Activated naive CD4-positive, alpha-beta T cell treated with anti-CD3 and anti-CD28 coated beads, Interleukin-2, amount 50 U/mL, for 24 hours (primary cell): Measurements from ENCODE around the gene ILF3.

ENCODE experiments used
- H3K27ac Mint-ChIP-seq: one replicate; pipeline ENCODE4 v1.8.0; 2021; ENCODE audit warnings: mild to moderate bottlenecking, mixed read lengths
- H3K27me3 Mint-ChIP-seq: one replicate; pipeline ENCODE4 v1.8.0; 2021; ENCODE audit warnings: mixed read lengths
- H3K36me3 Mint-ChIP-seq: one replicate; pipeline ENCODE4 v1.8.0; 2021; ENCODE audit warnings: mixed read lengths
- H3K4me1 Mint-ChIP-seq: one replicate; pipeline ENCODE4 v1.8.0; 2021; ENCODE audit warnings: mixed read lengths
- H3K4me3 Mint-ChIP-seq: one replicate; pipeline ENCODE4 v1.8.0; 2021; ENCODE audit warnings: mild to moderate bottlenecking, mixed read lengths
- H3K9me3 Mint-ChIP-seq: one replicate; pipeline ENCODE4 v1.8.0; 2021; ENCODE audit warnings: mixed read lengths

The ILF3 gene

DNA sequence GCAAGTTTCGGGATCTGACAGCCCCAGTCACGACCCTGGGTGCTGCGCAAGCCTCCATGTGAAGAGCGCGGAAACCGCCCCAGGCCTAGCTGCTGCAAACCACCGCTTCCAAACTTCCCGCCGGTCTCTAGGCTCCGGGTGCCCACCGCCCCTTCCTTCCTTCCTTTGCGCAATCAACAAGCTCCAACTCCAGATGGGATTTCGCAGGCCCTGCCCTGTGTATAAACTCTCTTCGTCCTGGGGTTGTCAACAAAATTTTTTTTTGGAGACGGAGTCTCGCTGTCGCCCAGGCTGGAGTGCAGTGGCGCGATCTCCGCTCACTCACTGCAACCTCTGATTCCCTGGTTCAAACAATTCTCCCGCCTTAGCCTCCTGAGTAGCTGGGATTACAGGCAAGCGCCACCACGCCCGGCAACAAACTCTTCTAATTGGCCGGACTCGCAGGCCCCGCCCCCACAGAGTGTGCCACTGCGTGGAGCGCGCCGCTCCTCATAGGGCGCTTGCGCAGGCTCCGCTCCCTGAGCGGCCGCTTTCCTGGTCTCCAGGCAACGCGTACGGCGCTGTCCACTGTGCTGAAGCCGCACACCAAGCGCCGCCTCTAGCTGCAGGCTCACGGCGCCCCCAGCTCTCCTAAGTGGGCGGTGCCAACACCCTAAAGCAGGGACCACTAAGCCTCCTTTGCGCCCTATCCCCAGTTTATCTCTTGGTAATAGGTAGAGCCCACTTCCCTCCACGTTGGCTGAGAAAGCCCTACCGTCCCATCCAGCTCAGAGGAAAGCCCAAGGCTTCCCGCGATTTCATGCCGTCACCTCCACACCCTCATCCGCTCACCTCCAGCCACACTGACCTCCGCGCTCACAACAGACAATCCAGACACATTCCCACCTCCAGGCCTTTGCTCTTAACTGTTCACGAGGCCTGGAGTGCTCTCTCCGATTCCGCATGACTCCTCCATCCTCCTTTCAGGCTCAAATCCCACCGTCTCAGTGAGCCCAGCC is 41.6 kb downstream of the ILF3 start:
- Mint-ChIP-seq H3K27me3 (peaks cover 3% of the 10 kb centered on the region), H3K9me3 (no peaks in the 10 kb centered on the region), H3K4me3 (peak overlapping the region; percentile 91), H3K4me1 (peaks cover 18% of the 10 kb centered on the region), H3K27ac (peak overlapping the region; percentile 88), H3K36me3 (peaks cover 2% of the 10 kb centered on the region)

GRCh38 chr19:10699650-10700335 is 45.6 kb downstream of the ILF3 start:
- no peak overlapping the region for H3K4me3 Mint-ChIP-seq
- H3K36me3 Mint-ChIP-seq: peaks cover 1% of the 10 kb centered on the region
- H3K9me3 Mint-ChIP-seq: no peaks in the 10 kb centered on the region
- peaks cover 3% of the 10 kb centered on the region for H3K27me3 Mint-ChIP-seq
- H3K4me1 Mint-ChIP-seq: peaks cover 26% of the 10 kb centered on the region
- no peak overlapping the region for H3K27ac Mint-ChIP-seq

GRCh38 chr19:10701955-10702525 is 47.9 kb downstream of the ILF3 start:
- H3K27ac Mint-ChIP-seq: peak overlapping the region; percentile 65
- peak overlapping the region; percentile 95 for H3K4me3 Mint-ChIP-seq
- no peaks in the 10 kb centered on the region for H3K9me3 Mint-ChIP-seq
- H3K4me1 Mint-ChIP-seq: peaks cover 11% of the 10 kb centered on the region
- peaks cover 4% of the 10 kb centered on the region for H3K36me3 Mint-ChIP-seq
- H3K27me3 Mint-ChIP-seq: no peaks in the 10 kb centered on the region

DNA sequence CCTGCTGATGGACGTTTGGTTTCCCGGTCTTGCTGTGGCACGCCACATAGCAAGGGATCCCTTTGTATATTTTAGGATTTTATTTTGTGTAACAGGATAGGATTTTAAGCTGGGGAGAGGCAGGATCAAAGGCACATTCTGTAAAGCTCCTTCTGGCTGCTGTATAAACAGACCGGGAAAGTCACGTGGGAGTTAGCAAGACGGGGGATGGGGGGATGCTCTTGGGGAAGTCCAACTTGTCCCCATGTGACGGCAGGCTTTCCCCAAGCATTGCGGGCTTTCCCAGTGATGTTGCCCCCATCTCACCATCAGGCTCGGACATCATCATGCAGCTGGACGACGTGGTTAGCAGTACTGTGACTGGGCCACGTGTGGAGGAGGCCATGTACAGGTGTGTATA is 52.8 kb downstream of the ILF3 start:
- H3K4me1 Mint-ChIP-seq: peaks cover 4% of the 10 kb centered on the region
- no peaks in the 10 kb centered on the region for H3K9me3 Mint-ChIP-seq
- no peaks in the 10 kb centered on the region for H3K27me3 Mint-ChIP-seq
- H3K36me3 Mint-ChIP-seq: peaks cover 10% of the 10 kb centered on the region
- no peak overlapping the region for H3K27ac Mint-ChIP-seq
- H3K4me3 Mint-ChIP-seq: no peak overlapping the region

DNA sequence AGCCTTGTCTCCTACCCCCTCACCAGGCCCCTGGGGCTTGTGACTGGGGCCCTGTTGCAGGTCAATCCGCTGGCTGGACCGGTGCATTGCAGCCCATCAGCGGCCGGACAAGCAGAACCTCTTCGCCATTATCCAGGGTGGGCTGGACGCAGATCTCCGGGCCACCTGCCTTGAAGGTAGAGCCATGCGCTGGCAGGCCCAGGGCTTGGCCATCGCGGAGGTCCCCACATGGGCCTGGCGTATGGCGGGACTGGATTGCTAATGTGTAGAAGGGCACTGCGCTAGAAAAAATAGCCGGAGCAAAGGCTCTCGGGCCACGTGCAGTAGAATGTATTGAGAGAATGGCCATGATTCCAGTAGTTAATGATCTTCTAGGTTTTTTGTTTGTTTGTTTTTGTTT is 53.3 kb downstream of the ILF3 start:
- no peaks in the 10 kb centered on the region for H3K4me1 Mint-ChIP-seq
- H3K36me3 Mint-ChIP-seq: peaks cover 10% of the 10 kb centered on the region

GRCh38 chr19:10708291-10708690 is 54.1 kb downstream of the ILF3 start:
- no peaks in the 10 kb centered on the region for H3K9me3 Mint-ChIP-seq
- H3K27ac Mint-ChIP-seq: no peak overlapping the region
- no peak overlapping the region for H3K4me3 Mint-ChIP-seq
- no peaks in the 10 kb centered on the region for H3K4me1 Mint-ChIP-seq
- H3K27me3 Mint-ChIP-seq: no peaks in the 10 kb centered on the region
- peaks cover 10% of the 10 kb centered on the region for H3K36me3 Mint-ChIP-seq

More for the DNA sequence above, 53.3 kb downstream of the ILF3 start:
- Mint-ChIP-seq H3K4me3 (no peak overlapping the region), H3K27me3 (no peaks in the 10 kb centered on the region), H3K27ac (no peak overlapping the region), H3K9me3 (no peaks in the 10 kb centered on the region)

DNA sequence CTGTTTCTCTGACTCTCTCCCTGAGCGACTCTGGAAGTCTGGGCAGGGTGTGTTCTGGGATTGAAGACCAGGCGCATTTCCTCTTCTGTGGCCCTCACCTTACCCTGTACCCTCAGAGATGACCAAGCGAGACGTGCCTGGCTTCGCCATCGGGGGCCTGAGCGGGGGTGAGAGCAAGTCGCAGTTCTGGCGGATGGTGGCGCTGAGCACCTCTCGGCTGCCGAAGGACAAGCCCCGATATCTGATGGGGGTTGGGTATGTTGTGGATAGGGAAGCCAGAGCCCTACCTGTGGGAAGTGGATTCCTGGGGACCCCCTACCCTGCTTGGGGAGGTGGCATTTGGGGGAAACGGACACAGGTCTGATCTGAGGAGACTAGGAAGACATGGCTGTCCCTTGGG is 57.9 kb downstream of the ILF3 start:
- Mint-ChIP-seq H3K9me3 (no peaks in the 10 kb centered on the region), H3K27ac (no peak overlapping the region), H3K4me1 (peaks cover 5% of the 10 kb centered on the region), H3K4me3 (no peak overlapping the region), H3K36me3 (peaks cover 8% of the 10 kb centered on the region), H3K27me3 (no peaks in the 10 kb centered on the region)

- peaks cover 8% of the 10 kb centered on the region for H3K4me1 Mint-ChIP-seq
- H3K4me3 Mint-ChIP-seq: no peak overlapping the region
- no peaks in the 10 kb centered on the region for H3K9me3 Mint-ChIP-seq
- no peaks in the 10 kb centered on the region for H3K27me3 Mint-ChIP-seq
- H3K27ac Mint-ChIP-seq: no peak overlapping the region
- peaks cover 8% of the 10 kb centered on the region for H3K36me3 Mint-ChIP-seq
Observed at GRCh38 chr19:10712754-10713153, 58.6 kb downstream of the ILF3 start.

DNA sequence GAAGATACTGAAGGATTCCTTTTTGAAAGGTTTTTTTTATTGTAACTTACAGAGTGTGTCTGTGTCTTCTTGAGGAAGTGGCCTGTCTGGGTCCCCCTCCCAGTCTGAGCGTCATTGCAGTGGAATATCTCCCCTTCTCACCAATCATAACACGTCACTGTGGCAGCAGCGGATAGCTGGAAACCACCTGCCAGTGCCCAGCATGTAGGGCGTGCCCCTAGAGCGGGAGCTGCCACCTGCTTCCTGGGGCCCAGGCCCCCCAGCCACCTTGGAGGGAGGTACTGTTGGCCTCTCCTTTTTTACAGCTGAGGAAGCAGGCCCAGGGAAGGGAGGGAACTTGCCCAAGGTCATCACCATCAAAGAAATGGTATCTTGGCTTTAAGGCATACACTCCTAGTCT is 59.2 kb downstream of the ILF3 start:
- no peak overlapping the region for H3K27ac Mint-ChIP-seq
- H3K9me3 Mint-ChIP-seq: no peaks in the 10 kb centered on the region
- no peak overlapping the region for H3K4me3 Mint-ChIP-seq
- H3K27me3 Mint-ChIP-seq: no peaks in the 10 kb centered on the region
- H3K4me1 Mint-ChIP-seq: peaks cover 8% of the 10 kb centered on the region
- H3K36me3 Mint-ChIP-seq: peaks cover 7% of the 10 kb centered on the region

DNA sequence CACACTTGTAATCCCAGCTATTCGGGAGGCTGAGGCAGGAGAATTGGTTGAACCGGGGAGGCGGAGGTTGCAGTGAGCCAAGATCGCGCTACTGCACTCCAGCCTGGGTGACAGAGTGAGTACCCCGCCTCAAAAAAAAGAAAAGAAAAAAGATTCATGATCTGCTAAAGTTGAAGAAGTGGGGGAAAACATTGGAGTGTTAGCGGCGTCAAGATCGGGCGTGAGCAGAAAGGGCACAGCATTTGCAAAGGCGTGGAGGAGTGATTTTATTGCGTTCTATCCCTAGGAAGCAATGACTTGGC is 62.9 kb downstream of the ILF3 start:
- Mint-ChIP-seq H3K4me1 (peaks cover 38% of the 10 kb centered on the region), H3K27ac (peak overlapping the region; percentile 61), H3K36me3 (peaks cover 2% of the 10 kb centered on the region), H3K27me3 (no peaks in the 10 kb centered on the region), H3K9me3 (no peaks in the 10 kb centered on the region), H3K4me3 (peak overlapping the region; percentile 77)

DNA sequence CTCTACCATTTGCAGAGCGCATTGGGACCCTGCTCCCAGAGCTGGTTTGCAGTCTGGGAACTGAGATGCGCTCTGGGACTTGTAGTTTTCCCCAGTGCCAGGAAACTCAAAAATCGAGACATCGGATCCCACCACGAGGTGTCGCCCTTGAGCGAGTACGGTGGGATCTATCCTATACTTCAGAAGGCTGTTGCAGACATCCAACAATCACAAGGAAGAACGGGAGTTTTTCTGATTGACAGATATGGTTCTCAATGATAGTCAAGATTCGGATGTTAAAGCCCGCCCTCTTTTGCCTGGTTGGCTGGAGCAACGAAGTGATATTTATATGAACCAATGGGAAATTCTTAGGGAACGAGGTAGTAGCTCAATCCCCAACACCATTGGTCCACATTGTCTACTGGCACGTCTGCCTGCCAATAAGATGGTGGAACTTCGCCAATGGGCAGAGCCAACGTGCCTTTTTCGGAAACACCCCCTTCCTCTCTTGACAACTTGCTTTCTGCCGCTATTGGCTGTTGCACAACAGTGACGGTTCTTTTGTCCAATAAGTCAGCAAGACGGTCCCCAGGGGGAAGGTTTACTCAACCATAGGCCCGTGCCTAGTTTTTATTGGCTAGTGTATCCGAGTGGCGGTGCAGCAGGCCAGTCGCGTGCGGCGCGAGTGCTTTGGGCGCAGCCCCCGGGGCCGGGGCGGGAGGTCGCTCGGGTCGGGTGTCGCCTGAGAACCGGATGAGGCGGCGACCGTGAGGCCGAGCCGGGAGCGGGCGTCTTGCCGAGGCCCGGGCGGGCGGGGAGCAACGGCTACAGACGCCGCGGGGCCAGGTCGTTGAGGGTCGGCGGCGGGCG is 63.4 kb downstream of the ILF3 start, which contains the start of gene DNM2:
TSS of gene DNM2 (plus strand) at position 724 of the 849 bp plus-strand sequence. CDS start 164 bp downstream, outside the sequence.
- Mint-ChIP-seq H3K9me3 (no peaks in the 10 kb centered on the region), H3K36me3 (no peaks in the 10 kb centered on the region), H3K27me3 (no peaks in the 10 kb centered on the region), H3K27ac (peak within 1 kb of the TSS; percentile 92), H3K4me1 (peaks cover 40% of the 10 kb centered on the region), H3K4me3 (peak within 1 kb of the TSS; percentile 98)

DNA sequence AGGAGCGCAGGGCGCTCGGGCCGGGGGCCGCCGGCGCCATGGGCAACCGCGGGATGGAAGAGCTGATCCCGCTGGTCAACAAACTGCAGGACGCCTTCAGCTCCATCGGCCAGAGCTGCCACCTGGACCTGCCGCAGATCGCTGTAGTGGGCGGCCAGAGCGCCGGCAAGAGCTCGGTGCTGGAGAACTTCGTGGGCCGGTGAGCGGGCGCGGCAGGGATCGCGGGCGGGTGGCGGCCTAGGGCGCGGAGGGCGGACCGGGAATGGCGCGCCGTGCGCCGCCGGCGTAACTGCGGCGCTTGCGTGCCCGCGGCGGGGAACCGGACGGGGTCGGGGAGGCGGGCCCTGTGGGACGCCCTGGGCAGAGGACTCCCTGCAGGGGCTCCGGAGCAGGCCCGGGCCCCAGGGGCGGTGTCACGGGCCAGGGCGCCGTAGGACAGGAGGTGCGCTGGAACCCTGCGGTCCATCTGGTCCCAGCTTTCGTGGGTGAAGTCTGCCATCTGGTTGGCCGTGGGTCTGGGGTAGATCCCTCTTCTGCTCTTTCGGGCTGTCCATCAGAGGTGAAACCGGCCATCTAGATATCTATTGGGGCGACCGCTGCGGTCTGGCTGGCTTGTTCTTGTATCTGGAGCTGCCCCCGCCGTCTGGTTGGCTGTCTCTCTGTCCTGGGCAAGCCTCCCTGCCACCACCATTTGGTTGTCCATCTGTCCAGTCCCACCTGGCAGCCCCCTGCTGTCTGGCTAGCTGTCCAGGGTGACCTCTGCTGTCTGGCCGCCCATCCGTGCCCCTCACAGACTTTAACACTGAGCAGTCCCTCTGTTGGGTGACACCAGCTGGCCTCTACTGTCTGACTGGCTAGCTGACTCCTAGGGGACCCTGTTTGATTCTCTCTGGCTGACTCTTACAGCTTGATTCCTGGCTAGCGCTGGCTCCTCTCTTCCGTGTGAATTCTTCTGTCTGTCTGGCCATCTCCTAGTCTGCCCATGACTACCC is 64.4 kb downstream of the ILF3 start:
- Mint-ChIP-seq H3K27ac (peak overlapping the region; percentile 92), H3K9me3 (no peaks in the 10 kb centered on the region), H3K36me3 (no peaks in the 10 kb centered on the region), H3K27me3 (no peaks in the 10 kb centered on the region), H3K4me3 (peak overlapping the region; percentile 98), H3K4me1 (peaks cover 45% of the 10 kb centered on the region)

DNA sequence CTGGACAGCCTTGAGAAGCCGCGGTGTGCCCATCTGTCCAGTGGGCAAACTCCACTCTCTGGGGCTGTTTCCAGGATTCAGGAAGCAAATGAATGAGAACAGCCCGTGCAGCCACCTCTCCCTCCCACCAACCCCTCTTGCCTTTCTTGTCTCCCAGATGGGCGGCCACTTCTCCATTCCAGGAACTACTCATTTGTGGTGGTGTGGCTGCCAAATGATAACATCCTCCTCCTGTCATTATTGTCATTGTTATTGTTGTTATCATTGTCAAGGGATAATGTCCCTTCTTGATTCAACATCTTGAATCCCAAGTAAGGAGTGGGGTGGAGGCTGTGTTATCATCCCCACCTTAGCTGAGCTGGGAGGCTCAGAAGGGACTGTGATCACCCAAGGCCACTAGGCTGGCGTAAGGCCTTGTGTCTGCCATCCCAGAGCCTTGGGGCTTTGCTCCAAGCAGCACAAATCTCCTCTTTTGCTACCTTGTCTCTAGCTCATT is 65.4 kb downstream of the ILF3 start:
- peak overlapping the region; percentile 52 for H3K27ac Mint-ChIP-seq

DNA sequence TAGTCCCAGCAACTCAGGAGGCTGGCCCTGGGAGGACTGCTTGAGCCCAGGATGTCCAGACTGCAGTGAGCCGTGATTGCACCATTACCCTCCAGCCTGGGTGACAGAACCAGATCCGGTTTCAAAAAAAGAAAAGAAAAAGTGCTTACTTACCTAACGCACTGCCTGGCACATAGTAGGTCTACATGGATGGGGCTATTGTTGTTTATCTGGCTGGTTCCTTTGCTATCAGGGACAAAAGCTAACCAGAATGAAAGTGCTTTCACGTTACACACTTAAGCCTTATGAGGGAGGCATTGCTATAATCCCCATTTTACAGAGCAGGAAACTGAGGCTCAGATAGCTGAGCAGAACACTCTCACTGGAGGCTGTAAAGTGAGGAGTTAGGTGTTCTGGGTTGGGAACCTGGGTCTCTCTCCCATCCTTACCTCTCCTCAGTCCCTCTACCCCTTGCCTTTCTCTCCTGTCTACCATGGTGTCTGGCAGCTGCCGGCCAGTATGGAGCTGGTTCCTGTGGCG is 66.5 kb downstream of the ILF3 start:
- Mint-ChIP-seq H3K4me1 (peaks cover 61% of the 10 kb centered on the region), H3K4me3 (peak overlapping the region; percentile 44), H3K9me3 (no peaks in the 10 kb centered on the region), H3K27ac (no peak overlapping the region), H3K36me3 (peaks cover 2% of the 10 kb centered on the region), H3K27me3 (no peaks in the 10 kb centered on the region)

More for the DNA sequence above, 65.4 kb downstream of the ILF3 start:
- peaks cover 2% of the 10 kb centered on the region for H3K36me3 Mint-ChIP-seq
- peaks cover 55% of the 10 kb centered on the region for H3K4me1 Mint-ChIP-seq
- no peaks in the 10 kb centered on the region for H3K9me3 Mint-ChIP-seq
- H3K4me3 Mint-ChIP-seq: peak overlapping the region; percentile 98
- H3K27me3 Mint-ChIP-seq: no peaks in the 10 kb centered on the region
